Suprapubic skin (tissue), 4 donors: ENCODE measurements around the gene RXFP2.

ENCODE experiments used
- CTCF ChIP-seq, 2 donors: fragments of 200-600 bp in 1 of 2; fragments of 450-650 bp in 1 of 2; sonication (generic) in 1 of 2; IDR thresholded peaks; one replicate each; pipeline ENCODE4 v1.5.1; 2016 to 2019; ENCODE audit warnings: antibody characterized with exemption in 2 of 2, mild to moderate bottlenecking in 1 of 2, moderate library complexity in 1 of 2
- POLR2A ChIP-seq, 2 donors: fragments of 450-650 bp; IDR thresholded peaks; one replicate each; pipeline ENCODE4 v1.6.1; 2017; ENCODE audit warnings: antibody characterized with exemption in 2 of 2, mild to moderate bottlenecking in 2 of 2, moderate library complexity in 2 of 2
- POLR2AphosphoS5 ChIP-seq, 3 donors: sonication (generic); formaldehyde crosslinking; IDR thresholded peaks; one replicate each; pipeline ENCODE4 v1.6.1; 2017; ENCODE audit warnings: antibody characterized with exemption in 3 of 3

GRCh38 chr13:31846182-31846938 lies 107.0 kb downstream of the RXFP2 start:
- TF ChIP-seq POLR2AphosphoS5 (IDR thresholded peaks at IDR 0.05), result no peak
- TF ChIP-seq CTCF (IDR thresholded peaks at IDR 0.05), result no peak
- no peak for TF ChIP-seq POLR2A (IDR thresholded peaks at IDR 0.05)
